HG02571 (cell line): ENCODE results near the gene FUT8.

Experiments
- ATAC-seq: cut with Tn5 transposase; IDR thresholded peaks from one replicate; pipeline ENCODE4 v1.9.1; 2021; ENCODE audit warnings: mild to moderate bottlenecking, moderate library complexity; ENCODE audit not compliant: unreplicated experiment

The FUT8 gene

DNA sequence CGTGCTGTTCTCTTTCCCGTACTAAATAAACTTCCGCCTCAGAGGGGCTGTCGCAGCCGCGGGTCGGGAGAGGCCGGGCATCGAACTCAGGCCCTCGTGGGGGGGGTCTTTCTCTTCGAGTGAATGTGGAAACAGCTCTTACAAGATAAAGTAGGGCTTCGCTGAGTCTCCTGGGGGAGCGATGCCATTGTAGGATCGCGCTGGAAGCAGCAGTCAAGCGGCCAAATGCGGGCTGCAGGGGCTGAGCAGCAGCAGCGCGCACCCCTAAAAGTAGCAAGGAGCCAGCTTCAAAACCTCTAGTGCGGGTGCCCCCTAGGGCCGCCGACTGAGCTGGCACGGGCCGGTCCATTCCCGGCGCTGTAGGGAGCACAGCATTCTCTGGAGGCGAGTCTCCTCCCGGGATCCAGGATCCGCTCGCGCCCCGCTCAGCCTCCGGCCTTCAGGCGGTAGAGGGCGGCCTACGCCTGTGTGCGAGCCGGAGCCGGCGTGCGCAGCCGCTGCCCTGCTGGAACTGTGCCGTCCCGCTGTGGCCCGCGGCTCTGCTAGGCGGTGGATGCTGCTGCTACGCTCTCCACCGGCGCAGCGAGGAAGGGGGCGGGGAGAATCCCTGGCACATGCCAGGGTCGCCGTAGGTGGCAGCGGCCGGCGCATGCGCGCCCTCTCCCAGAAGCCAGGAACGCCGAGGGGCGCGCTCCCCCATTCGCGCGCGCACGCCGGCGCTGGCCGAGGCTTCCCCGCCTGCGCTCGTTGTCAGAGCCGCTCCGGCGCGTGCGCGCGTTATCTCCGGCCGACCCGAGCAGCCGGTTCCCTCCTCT is at the start of gene FUT8:
TSS of gene FUT8 (plus strand) at position 699 of the 815 bp plus-strand sequence. CDS start 148,834 bp downstream, outside the sequence.
- ATAC-seq: peak; percentile 62

DNA sequence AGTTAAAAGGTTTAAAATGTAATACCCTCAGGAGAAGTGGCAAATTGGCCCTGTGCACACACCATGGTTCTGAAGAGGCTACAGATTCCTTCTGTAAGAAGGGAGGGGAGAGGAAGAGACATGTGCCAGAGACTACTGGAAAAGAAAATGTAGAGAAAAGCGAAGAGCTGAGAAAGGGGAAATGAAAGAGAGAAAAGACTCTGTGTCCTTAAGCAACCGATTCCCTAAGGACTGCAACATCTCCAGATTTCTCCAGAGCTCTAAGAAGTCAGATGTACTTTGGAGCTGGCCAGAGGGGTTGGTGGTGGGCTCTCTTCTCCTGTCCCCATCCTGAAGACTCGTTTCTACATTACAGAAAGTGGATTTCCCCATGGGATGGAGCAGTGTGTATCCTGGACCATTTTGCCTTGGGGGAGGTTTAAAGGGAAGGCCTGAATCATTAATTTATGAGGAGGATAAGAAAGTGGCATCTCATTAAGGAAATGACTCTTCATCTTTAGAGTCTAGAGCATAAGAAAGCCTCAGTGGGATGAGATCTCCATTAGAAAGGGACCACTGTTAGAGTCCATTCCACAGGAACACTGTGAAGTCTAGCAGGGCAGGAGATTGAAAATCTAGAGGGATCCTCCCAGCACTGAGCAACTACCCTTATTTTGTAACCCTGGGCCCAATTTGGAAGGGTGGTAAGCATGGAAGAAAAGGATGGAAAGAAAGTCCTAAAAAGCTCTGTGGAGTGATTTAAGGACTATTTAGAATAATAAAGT is 45.5 kb upstream of the FUT8 start:
- ATAC-seq: no peak

DNA sequence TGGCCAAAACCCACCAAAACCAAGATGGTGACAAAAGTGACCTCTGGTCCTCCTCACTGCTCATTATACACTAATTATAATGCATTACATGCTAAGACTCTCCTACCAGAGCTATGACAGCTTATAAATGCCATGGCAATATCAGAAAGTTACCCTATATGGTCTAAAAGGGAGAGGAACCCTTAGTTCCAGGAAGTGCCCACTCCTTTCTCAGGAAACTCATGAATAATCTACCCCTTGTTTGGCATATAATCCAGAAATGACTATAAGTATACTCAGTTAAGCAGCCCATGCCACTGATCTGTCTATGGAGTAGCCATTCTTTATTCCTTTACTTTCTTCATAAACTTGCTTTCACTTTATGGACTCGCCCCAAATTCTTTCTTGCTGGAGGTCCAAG is 43.0 kb upstream of the FUT8 start:
- no peak for ATAC-seq

DNA sequence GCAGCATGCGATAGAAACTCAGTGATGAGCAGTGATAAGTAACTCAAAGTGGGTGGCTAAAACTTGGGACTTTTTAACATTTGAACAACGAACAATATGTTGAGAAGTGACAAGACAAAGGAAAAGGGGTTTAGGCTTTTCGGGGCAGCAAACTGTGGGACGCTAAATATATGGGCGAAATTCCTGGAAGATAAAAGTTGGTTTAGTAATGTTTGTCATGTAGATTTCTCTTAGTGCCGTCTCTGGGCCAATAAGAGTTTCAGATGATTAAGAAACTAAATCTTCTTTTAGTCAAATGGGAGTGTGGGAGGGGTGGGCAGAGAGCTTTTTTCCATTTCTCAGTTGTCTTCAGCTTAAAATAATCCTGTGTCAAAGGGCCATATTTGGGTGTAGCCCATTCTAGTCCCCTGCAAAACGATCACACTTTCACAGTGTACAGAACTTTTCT is 41.7 kb upstream of the FUT8 start:
- no peak for ATAC-seq

DNA sequence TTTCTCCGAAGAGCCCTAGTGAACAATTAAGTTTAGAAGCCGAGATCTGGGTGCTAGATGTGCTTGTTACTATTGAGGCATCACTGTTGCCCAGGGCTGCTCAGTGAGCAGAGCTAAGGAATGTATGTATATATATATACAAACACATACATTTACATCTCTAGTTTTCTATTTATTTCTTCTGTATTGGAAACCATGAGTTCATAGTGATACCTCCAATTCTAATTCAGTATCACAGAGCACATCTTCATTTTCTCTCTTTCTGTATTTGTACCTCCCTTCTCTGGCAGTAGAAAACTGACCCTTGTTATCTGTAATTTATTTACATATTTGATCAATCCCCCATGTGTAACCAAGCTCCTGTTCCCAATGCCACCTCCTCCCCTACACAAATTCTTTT is 40.7 kb upstream of the FUT8 start:
- peak; percentile 43 for ATAC-seq

DNA sequence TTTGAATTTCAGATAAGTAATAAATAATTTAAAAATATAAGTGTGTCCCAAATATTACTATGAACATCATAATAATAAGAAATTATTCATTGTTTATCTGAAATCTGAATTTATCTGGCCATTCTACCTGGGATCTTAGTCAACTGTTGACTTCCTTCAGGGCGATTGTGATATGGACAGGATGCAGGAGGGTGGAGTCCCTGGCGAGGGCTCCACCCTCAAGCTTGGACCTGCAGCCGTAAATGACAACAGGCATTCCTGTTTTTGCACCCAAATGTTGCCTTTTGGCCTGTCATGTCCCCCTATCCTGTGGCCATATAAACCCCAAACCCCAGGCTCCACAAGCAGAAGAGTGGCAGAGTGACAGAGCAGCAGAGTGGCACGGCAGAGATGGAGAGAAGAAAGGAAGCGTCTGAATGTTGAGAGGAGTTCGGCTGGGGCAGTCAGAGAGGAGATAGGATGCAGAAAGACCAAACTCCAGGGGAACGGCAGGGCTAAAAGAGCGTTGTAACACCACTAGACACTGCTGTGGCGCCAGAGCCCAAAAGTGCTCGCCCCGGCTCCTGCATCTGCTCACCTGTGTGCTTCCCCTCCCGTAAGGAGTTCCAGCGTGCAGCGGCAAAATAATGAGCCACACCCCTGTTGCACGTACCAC is 39.4 kb upstream of the FUT8 start:
- no peak for ATAC-seq

DNA sequence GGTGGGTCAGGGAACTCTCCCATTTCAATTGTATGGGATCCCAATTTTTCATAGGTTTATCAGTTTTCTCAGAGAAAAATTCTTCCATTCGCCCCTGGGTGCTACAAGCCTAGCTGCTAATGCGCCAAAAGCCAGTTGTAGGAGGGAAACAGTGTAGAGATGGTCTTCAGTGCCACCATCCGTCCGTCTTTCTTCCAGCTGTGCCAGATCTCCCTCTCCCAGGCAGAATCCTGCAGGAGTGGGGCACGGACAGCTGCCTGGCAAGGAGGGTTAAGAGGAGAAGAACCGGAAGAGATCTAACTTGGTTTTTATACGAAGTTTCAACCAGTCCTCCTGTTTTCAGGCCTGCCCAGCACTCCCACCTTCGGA is 38.9 kb upstream of the FUT8 start:
- no peak for ATAC-seq

DNA sequence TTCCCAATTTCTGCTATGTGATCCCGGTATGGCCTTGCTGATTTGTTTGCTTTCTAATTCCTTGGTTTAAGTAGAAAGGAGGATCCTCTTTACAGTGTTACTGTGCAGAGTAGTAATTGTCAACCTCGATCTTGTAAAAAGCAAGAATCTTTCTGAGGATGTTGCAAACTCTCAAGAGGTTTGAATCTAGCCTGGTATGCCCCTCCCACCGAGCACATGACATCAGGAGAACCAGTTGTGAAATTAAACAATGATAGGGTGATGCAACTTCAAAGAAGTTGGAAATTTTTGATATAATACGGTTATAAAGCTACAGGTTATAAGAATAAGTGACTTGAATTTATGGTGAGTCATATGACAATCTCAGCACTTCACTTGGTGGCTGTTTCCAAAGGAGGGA is 35.0 kb upstream of the FUT8 start:
- no peak for ATAC-seq

DNA sequence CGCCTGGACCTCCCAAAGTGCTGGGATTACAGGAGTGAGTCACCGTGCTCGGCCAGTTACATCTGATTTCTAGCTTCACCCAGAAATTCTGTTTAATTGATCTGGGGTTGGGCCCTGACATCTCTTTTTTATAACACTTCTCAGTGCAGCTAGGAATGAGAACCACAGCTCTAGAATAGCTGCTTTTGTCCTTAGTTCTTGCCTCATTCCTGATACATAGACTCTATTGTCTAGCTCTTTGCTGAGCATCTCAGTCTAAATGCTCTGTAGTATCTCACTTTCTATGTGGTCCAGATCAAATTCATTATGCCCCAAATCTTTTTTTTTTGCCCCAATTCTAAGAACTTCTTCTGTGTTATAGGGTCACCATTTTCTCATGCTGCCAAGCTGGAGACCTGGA is 29.9 kb upstream of the FUT8 start:
- no peak for ATAC-seq

DNA sequence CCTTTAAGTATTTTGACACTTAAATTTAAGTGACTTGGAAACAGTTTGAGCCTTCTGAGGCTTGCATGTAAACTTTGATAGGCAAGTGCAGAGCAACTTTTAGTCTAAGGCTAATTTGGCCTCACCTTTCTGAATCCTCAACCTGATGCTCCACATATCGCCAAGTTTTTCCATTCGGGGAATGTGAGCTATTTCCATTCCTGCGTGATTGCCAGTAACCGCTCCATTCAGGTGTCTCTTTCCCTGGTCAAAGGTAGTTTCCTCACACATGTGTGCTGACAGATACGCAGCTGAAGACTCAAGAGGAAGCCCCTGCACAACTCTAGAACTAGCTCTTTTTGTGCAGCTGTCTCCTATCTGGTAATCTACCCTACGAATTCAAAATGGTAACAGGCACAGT is 25.4 kb upstream of the FUT8 start:
- ATAC-seq: peak; percentile 15

DNA sequence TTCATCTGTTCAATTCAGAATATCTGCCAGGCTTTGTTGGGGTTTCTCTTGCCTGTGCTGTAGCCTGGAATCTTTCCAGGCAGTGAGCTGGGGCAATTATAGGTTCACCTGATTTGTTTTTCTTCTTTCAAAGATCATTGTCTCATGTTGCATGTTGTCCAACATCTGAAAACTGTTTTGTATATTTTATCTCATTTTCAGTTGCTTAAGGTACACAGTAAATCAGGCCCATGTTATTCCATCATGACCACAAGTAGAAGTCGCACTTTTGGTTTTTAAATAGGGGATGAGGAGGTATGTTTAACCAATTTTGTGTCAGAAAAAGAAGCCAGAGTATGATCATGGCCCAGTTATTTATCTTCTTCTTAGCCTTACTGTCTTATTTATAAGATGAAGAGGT is 24.9 kb upstream of the FUT8 start:
- ATAC-seq: peak; percentile 56

DNA sequence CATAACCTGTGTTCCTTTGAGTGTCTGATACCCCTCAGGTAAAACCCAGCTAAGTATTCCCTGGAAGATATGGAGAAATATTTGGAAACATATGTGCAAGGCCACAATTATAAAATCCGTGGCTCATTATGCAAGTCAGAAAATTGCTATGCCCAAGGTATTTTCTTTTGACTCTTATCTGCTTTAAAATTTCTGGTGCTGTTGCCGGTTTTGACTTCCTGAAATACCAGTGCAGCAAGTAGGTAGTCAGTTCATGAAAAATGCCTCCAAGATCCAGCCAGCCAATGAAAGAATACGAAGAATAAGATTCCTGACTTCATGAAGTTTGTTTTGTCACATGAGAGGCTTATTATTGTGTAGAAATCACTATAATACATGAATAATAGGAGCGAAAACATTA is 20.2 kb upstream of the FUT8 start:
- ATAC-seq: no peak

DNA sequence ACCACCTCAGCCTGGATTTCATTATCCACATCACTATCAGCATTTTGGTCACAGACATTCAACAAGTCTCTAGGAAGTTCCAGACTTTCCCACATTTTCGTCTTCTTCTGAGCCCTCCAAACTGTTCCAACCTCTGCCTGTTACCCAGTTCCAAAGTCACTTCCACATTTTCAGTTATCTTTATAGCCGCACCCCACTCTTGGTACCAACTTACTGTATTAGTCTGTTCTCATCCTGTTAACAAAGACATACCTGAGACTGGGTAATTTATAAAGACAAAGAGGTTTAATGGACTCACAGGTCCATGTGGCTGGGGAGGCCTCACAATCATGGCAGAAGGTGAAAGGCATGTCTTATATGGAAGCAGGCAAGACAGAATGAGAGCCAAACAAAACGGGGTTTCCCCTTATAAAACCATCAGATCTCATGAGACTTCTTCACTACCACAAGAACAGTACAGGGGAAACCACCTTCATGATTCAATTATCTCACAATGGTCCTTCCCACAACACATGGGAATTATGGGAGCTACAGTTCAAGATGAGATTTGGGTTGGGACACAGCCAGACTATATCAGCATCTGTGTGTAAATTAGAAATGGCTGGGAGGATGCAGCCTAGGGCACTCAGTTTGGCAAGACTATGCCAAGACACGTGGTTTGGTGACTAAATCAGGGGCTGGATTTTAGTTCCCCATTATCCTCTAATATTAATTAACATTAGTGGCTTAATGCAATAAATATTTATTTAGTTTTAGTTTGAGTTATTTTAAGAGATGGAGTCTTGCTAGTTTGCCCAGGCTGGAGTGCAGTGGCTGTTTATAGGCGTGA is 16.2 kb upstream of the FUT8 start:
- ATAC-seq: no peak

DNA sequence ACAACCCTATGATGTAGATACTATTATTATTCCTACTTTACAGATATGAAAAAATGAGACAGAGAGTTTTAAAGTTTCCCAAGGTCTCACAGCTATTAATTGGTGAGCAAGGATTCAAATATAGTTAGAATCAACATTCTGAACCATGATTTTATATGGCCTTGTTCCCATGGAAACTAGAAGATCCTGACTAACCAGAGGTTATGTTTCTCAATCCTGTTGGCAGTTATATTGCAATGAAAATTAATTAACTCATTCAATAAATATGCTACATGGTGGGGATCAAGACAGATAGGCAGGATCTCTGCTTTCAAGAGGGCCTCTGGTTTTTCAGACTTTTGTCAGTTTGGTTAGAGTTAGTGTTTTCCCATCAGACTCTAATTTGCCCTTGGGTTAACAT is 9.3 kb upstream of the FUT8 start:
- no peak for ATAC-seq

DNA sequence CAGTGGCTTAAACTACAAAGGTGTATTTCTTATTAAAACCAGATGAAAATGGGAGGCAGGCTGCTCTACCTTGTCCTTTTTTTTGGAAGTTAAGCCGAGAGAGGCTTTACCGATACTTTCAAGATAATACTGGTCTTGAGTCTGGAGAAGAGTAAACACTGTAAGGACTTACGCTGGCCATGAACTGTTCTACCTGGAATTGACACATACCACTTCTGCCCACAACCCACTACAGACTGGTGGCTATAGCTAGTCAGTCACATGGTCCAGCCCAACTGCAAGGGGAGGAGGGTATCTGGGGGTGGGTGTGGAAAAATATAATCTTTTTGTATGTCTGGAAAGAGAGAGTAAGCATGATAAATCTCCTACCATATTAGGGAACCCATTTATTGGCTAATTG is 4.4 kb upstream of the FUT8 start:
- no peak for ATAC-seq

DNA sequence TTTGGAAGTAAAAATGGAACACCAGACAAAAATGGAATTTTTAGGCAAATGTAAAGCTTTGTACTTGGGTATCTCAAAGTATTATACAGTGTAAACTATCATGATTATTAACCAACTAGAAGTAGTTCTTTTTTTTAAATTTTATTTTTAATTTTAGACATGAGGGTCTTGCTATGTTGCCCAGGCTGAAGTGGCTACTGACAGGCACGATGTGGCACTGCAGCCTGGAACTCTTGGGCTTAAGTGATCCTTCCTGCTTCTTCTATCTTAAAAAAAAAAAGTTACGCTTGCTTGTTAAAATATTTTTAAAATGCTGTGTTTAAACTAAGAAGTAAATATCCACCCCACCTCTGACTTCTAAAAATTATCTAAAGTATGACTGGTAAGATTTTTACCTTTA is 1.9 kb upstream of the FUT8 start:
- ATAC-seq: no peak

DNA sequence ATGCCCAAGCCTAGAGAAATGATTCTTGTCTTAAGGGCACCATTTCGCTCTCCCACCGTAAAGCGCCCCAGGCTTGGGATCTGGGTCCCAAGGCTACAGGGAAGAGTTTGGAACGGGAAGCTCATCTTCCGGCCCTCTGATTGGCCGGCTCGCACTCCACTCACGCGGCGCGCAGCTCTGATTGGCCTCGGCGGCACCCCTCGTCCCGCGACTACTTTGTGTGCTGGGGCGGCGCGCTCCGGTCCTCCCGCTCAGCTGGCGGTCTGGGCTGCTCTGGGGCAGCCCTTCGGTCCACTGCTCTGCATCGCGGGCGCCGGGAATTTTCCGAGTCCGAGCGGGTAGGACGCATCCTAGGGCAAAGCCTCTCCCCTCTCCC is 886 bp upstream of the FUT8 start:
- ATAC-seq: peak; percentile 56

DNA sequence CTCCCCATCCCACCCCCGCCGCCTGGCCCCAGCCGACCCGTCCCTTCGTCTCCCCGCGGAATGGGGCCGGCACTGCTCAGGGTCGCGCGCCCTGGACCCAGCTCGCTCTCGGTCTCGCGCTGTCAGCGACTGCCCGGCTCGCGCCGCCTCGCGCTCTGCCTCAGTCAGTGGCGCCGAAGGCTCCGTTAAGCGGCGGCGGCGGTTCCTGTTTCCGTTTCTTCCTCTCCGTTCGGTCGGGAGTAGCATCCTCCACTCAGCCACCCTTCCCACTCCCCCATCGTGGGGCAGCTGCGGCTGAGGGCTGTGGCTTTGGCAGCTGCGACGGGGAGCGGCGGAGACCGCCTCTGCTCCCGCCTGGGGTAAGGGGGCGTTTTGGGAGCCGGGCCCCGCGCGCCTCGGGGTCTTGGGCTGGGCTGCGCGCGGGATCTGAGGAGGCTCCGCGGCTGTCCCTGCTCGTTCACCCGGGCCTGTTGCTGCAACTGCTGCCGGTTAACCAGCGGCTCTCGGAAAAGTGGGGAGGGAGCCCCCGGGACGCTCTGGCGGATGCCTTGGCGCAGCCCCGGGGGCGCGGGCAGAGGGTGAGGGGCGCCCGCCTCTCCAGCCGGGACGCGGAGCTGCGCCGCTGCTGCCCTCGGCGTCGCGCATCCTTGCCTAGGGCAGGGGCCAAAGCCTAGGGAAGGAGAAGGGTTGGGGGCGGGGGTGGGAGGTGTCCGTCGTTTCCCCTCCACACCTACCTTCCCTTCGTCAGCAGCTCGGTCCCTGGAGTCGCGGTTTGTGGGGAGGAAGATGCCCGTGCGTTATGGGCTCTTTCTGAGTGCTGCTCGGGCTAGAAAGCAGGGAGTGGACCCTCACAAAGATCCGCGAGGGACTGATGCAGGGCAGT is 567 bp downstream of the FUT8 start:
- peak; percentile 37 for ATAC-seq

DNA sequence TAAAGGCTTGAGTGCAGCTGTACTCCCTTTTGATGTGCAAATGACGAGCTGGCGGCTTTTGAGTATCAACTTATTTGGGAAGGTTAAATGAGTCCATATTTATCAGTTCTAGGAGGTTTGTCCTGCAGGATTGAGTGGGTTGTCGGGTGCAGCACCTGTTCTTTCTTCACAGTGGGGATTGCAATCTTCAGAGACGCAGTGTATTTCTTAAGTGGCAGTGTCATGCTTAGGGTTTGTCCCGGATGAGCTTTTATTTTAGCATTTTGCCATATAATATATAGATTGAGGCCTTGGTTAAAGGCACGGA is 1.2 kb downstream of the FUT8 start:
- ATAC-seq: no peak

DNA sequence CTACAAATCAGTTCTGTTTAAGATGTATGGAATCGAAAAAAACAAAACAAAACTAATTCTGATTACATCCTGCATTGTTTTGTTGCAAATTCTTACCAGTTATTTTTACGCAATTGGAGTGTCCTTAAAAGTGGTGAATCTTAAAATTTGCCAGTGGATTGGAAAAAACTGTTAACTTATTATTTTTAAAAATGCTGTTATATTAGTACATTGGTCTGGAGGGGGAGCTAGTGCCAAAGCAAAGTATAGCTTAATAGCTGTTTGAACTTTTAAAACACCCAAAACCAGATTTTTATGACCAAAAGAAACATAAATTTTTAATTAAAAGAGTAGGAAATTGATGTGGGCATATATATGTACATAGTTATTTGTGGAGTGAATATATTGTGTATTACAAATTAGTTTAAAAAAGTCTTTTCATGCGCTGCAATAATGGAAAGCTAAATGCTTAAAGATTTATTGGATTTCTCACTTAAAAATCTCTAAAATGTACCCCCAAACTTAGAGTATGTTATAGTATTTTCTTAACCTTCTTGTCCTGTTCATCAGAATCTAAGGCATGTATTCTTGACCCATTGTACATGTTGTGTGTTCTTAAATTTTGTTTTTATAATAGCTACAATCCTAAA is 2.5 kb downstream of the FUT8 start:
- no peak for ATAC-seq
